Mesenchymal stem cell (in vitro differentiated cells and primary cell): ENCODE measurements around the gene PYGM.

Source experiments
- DNase-seq: peaks from one replicate; pipeline ENCODE4 v3.0.0-alpha.2; 2013
- H2AFZ ChIP-seq: one replicate; pipeline ENCODE4 v1.6.1; 2013; ENCODE audit warnings: low read depth, mild to moderate bottlenecking, control low read depth, inconsistent platforms, low read length, moderate library complexity
- H2AK5ac ChIP-seq: 2 replicates; pipeline ENCODE4 v1.6.1; 2013; ENCODE audit warnings: low read length, moderate library complexity, mild to moderate bottlenecking, inconsistent platforms; ENCODE audit not compliant: severe bottlenecking
- H2BK120ac ChIP-seq: one replicate; pipeline ENCODE4 v1.6.1; 2013; ENCODE audit warnings: low read depth, mild to moderate bottlenecking, inconsistent platforms, low read length, moderate library complexity
- H2BK12ac ChIP-seq, 2 experiments: one replicate each; pipeline ENCODE4 v1.6.1; 2013; ENCODE audit warnings: inconsistent platforms in 2 of 2, low read length in 2 of 2, mild to moderate bottlenecking in 2 of 2, moderate library complexity in 2 of 2, control low read depth in 1 of 2
- H2BK15ac ChIP-seq: one replicate; pipeline ENCODE4 v1.6.1; 2013; ENCODE audit warnings: mild to moderate bottlenecking, low read depth, inconsistent platforms; ENCODE audit not compliant: poor library complexity, severe bottlenecking
- H2BK5ac ChIP-seq: 2 replicates; pipeline ENCODE4 v1.6.1; 2013; ENCODE audit warnings: low read depth, mild to moderate bottlenecking, low read length, control low read depth, inconsistent platforms; ENCODE audit not compliant: poor library complexity, severe bottlenecking
- H3K14ac ChIP-seq, 2 experiments: one replicate each; pipeline ENCODE4 v1.6.1; 2013; ENCODE audit warnings: inconsistent platforms in 2 of 2, low read length in 2 of 2, control low read depth in 1 of 2, mild to moderate bottlenecking in 1 of 2, moderate library complexity in 1 of 2
- H3K18ac ChIP-seq, 2 experiments: one replicate each; pipeline ENCODE4 v1.6.1; 2013; ENCODE audit warnings: inconsistent platforms in 2 of 2, low read length in 2 of 2, control low read depth in 1 of 2, low read depth in 1 of 2, mild to moderate bottlenecking in 1 of 2
- H3K23ac ChIP-seq, 2 experiments: one replicate each; pipeline ENCODE4 v1.6.1; 2013; ENCODE audit warnings: inconsistent platforms in 2 of 2, low read length in 2 of 2, mild to moderate bottlenecking in 2 of 2, moderate library complexity in 2 of 2, control low read depth in 1 of 2
- H3K27ac ChIP-seq: 2 replicates; pipeline ENCODE4 v1.5.1; 2013; ENCODE audit warnings: mild to moderate bottlenecking, moderate library complexity, low read length, control low read depth, inconsistent platforms; ENCODE audit not compliant: poor library complexity, severe bottlenecking
- H3K27me3 ChIP-seq, 2 experiments: 2 replicates each; pipeline versions ENCODE4 v1.6.1 to v1.7.0; 2013; ENCODE audit warnings: low read length in 2 of 2, mild to moderate bottlenecking in 2 of 2, moderate library complexity in 2 of 2, control low read depth in 1 of 2, inconsistent platforms in 1 of 2; ENCODE audit not compliant: control insufficient read depth in 1 of 2, insufficient read depth in 1 of 2
- H3K36me3 ChIP-seq, 2 experiments: 2 replicates each; pipeline versions ENCODE4 v1.6.1 to v1.7.0; 2013; ENCODE audit warnings: low read length in 2 of 2, control low read depth in 1 of 2, inconsistent platforms in 1 of 2, low read depth in 1 of 2, mild to moderate bottlenecking in 1 of 2; ENCODE audit not compliant: insufficient read depth in 2 of 2, control insufficient read depth in 1 of 2
- H3K4ac ChIP-seq, 2 experiments: one replicate each; pipeline ENCODE4 v1.6.1; 2013; ENCODE audit warnings: inconsistent platforms in 2 of 2, low read length in 2 of 2, mild to moderate bottlenecking in 2 of 2, moderate library complexity in 2 of 2, control low read depth in 1 of 2, low read depth in 1 of 2
- H3K4me1 ChIP-seq: 2 replicates; pipeline ENCODE4 v1.6.1; 2013; ENCODE audit warnings: low read depth, low read length, control low read depth; ENCODE audit not compliant: control insufficient read depth, insufficient read depth
- H3K4me2 ChIP-seq: 2 replicates; pipeline ENCODE4 v1.6.1; 2013; ENCODE audit warnings: low read length, mild to moderate bottlenecking, inconsistent platforms; ENCODE audit not compliant: poor library complexity, severe bottlenecking
- H3K4me3 ChIP-seq, 2 experiments: 2 replicates each; pipeline versions ENCODE4 v1.5.1 to v1.7.0; 2013; ENCODE audit warnings: low read length in 2 of 2, mild to moderate bottlenecking in 2 of 2, control low read depth in 1 of 2, low read depth in 1 of 2; ENCODE audit not compliant: insufficient read depth in 1 of 2
- H3K79me1 ChIP-seq: replicated peaks from 2 replicates; pipeline ENCODE4 v1.6.1; 2013; ENCODE audit warnings: mild to moderate bottlenecking, control low read depth, low read length, inconsistent platforms; ENCODE audit not compliant: poor library complexity, severe bottlenecking
- H3K9ac ChIP-seq: 2 replicates; pipeline ENCODE4 v1.7.0; 2013; ENCODE audit warnings: mild to moderate bottlenecking, low read length, moderate library complexity
- H3K9me3 ChIP-seq: 2 replicates; pipeline ENCODE4 v1.7.0; 2013; ENCODE audit warnings: mild to moderate bottlenecking, low read length; ENCODE audit not compliant: control insufficient read depth
- H4K8ac ChIP-seq: one replicate; pipeline ENCODE4 v1.6.1; 2013; ENCODE audit warnings: inconsistent platforms, mild to moderate bottlenecking, low read length, moderate library complexity
- H4K91ac ChIP-seq: one replicate; pipeline ENCODE4 v1.6.1; 2013; ENCODE audit warnings: mild to moderate bottlenecking, low read length, inconsistent platforms
- WGBS: methylation state at CpG from one replicate; pipeline ENCODE4 v1.1.7; 2013; ENCODE audit warnings: mixed read lengths; 5-methylcytosine and 5-hydroxymethylcytosine counted together

The PYGM gene

DNA sequence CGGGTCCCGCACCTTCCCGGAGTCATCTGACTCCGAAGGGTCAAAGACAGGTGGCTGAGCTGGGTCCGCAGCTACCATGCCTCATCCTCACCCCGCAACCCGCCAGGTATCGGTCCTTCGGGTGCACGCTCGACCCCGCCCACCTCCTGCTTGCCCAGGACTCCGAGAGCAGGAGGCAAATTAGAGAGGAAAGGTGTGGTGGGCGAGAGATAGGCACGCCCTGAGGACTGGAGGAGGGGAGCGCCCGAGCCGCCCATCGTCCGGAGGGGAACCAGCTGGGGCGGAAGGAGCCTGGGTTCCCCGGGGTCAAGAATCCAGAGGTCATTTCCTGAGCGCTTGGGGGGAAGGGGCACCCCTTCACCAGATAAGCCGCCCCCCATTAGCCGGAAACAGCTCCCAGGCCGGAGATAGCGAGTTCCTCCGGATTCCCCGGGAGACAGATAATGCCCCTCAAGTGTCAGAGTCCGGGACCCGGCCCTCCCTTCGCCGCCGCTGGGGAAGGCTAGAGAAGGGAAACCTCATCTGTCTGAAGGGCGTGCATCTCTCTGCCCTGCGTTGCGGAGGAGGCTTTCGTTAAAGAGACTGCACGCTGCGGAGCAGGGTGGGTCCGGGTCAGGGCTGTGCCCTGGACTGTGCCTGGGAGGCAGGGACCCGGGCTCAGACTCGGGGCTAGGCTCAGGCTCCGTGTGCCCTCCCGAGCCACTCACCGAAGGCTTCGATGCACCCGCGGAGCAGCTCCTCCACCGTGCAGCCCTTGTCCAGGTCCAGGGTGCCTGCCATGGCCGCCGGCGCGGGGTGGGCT is 17.5 kb downstream of the PYGM start:
- 6% methylated on average over 50 of the region's 54 CpGs for WGBS

GRCh38 chr11:64741375-64742086 is 18.2 kb downstream of the PYGM start:
- 28% methylated on average over 24 of the region's 24 CpGs for WGBS
- Histone ChIP-seq H3K27me3 (peaks cover 70 to 74% of the 10 kb centered on the region in 2 experiments), H3K14ac (no peak overlapping the region)

More for the DNA sequence above, 17.5 kb downstream of the PYGM start:
- no peak overlapping the region for H4K91ac ChIP-seq
- no peaks in the 10 kb centered on the region for H3K36me3 ChIP-seq
- H3K14ac ChIP-seq, result no peak overlapping the region
- no peaks in the 10 kb centered on the region for H3K79me1 ChIP-seq
- no peak overlapping the region for H2BK5ac ChIP-seq
- H4K8ac ChIP-seq, result peak overlapping the region; percentile 42
- H3K9ac ChIP-seq, result peak overlapping the region; percentile 43
- peak overlapping the region in 1 of 2 experiments; percentile 86 for H3K23ac ChIP-seq
- H2BK15ac ChIP-seq, result peak overlapping the region; percentile 54
- peak overlapping the region; percentile 83 for H3K4me2 ChIP-seq
- H3K4me1 ChIP-seq, result peaks cover 43% of the 10 kb centered on the region
- peak overlapping the region in 1 of 2 experiments; percentile 58 for H3K18ac ChIP-seq
- no peak overlapping the region for H3K27ac ChIP-seq
- peak overlapping the region; percentile 62 for H2AFZ ChIP-seq
- peak overlapping the region; percentile 15 to 76 for H3K4me3 ChIP-seq
- no peak overlapping the region for H2AK5ac ChIP-seq
- no peaks in the 10 kb centered on the region for H3K9me3 ChIP-seq
- DNase-seq, result peak; percentile 25
- H3K4ac ChIP-seq, result no peak overlapping the region
- no peak overlapping the region for H2BK120ac ChIP-seq
- peaks cover 67% of the 10 kb centered on the region in 2 experiments for H3K27me3 ChIP-seq
- no peak overlapping the region for H2BK12ac ChIP-seq

GRCh38 chr11:64739871-64740270 is 19.9 kb downstream of the PYGM start:
- Histone ChIP-seq H3K4me3 (no peak overlapping the region), H3K36me3 (no peaks in the 10 kb centered on the region), H3K9me3 (no peaks in the 10 kb centered on the region), H4K91ac (no peak overlapping the region), H3K18ac (no peak overlapping the region), H3K27ac (no peak overlapping the region), H2BK5ac (no peak overlapping the region), H3K4me2 (no peak overlapping the region), H2BK120ac (no peak overlapping the region), H2BK15ac (no peak overlapping the region), H3K79me1 (no peaks in the 10 kb centered on the region), H3K14ac (no peak overlapping the region), H3K9ac (no peak overlapping the region), H4K8ac (no peak overlapping the region), H2BK12ac (no peak overlapping the region), H2AFZ (no peak overlapping the region), H3K4me1 (peaks cover 32% of the 10 kb centered on the region), H3K23ac (no peak overlapping the region), H3K4ac (no peak overlapping the region), H3K27me3 (peaks cover 76 to 77% of the 10 kb centered on the region in 2 experiments), H2AK5ac (no peak overlapping the region)
- 88% methylated on average over 12 of the region's 12 CpGs for WGBS
- no peak for DNase-seq

More at GRCh38 chr11:64741375-64742086, 18.2 kb downstream of the PYGM start:
- H3K27ac ChIP-seq, result no peak overlapping the region
- no peak overlapping the region for H3K23ac ChIP-seq
- no peak overlapping the region for H2BK12ac ChIP-seq
- H3K18ac ChIP-seq, result no peak overlapping the region
- no peak overlapping the region for H3K4ac ChIP-seq
- H3K9ac ChIP-seq, result no peak overlapping the region
- no peak overlapping the region for H2AK5ac ChIP-seq
- no peak overlapping the region for H3K4me3 ChIP-seq
- H3K79me1 ChIP-seq, result no peaks in the 10 kb centered on the region
- no peak overlapping the region for H2BK120ac ChIP-seq
- no peaks in the 10 kb centered on the region for H3K9me3 ChIP-seq
- H2BK5ac ChIP-seq, result no peak overlapping the region
- H3K4me2 ChIP-seq, result no peak overlapping the region
- H3K4me1 ChIP-seq, result peaks cover 43% of the 10 kb centered on the region
- no peak overlapping the region for H4K8ac ChIP-seq
- H3K36me3 ChIP-seq, result no peaks in the 10 kb centered on the region
- no peak for DNase-seq
- peak overlapping the region; percentile 26 for H2BK15ac ChIP-seq
- H4K91ac ChIP-seq, result no peak overlapping the region
- H2AFZ ChIP-seq, result no peak overlapping the region

DNA sequence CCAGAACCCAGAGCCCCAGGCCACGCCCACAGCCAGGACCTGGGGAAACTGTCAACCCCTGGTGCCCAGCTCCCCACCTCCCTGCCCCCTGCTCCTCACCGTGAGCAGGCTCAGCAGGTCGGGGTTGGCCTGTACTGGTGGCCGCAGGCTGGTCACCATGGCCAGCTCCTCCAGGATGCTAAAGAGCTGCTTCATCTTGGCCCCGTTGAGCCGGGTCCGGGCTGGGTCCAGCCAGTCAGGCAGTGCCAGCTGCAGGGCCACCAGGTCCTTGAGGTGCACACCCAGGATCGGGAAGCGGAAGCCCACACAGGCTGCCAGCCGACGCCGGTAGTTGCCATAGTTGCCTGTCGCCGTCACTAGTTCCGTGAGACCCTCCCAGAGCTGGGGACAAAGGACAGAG is 23.1 kb downstream of the PYGM start:
- Histone ChIP-seq H2AK5ac (no peak overlapping the region), H3K23ac (no peak overlapping the region), H3K27me3 (peaks cover 56 to 60% of the 10 kb centered on the region in 2 experiments), H3K18ac (no peak overlapping the region), H3K14ac (no peak overlapping the region), H3K9me3 (no peaks in the 10 kb centered on the region), H2BK15ac (no peak overlapping the region), H3K4me1 (peaks cover 2% of the 10 kb centered on the region), H2AFZ (peak overlapping the region; percentile 24), H4K8ac (no peak overlapping the region), H3K4me3 (no peak overlapping the region), H3K4ac (no peak overlapping the region), H4K91ac (no peak overlapping the region), H2BK12ac (no peak overlapping the region), H3K79me1 (no peaks in the 10 kb centered on the region), H3K9ac (no peak overlapping the region), H3K4me2 (no peak overlapping the region), H3K36me3 (no peaks in the 10 kb centered on the region), H2BK120ac (no peak overlapping the region), H3K27ac (no peak overlapping the region), H2BK5ac (no peak overlapping the region)
- DNase-seq, result no peak
- 86% methylated on average over 8 of the region's 15 CpGs for WGBS
